GM12872 (cell line): ENCODE measurements around the gene COTL1.

Experiments
- TF ChIP-seq, protein P1 (sequence below): IDR thresholded peaks from 3 replicates; pipeline ENCODE4 v1.5.1; 2011; ENCODE audit warnings: low read depth, mild to moderate bottlenecking, low read length, moderate library complexity; ENCODE audit not compliant: insufficient read depth

COTL1 gene

DNA sequence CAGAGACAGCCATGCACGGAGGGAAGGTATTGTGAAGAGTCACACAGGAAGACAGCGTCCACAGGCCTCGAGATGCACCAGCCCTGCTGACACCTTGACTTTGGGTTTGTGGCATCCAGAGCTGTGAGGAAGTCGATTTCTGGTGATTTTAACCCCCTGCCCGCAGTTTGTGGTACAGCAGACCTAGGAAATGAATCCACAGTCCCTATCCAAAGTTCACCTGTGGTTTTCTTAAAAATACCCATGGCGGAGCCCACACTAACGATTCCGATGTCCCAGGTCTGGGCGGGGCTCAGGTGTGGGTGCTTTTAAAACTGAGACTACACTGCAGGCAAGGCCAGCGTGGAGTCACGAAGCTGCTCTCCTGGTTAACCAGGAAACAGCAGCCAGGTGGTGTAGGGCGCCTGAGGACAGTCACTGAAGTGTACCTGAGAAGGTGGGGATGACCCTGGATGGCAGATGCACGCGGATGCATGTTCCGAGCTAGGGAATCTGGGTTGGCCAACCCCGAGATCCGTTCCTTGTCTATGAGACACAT is 99.0 kb downstream of the COTL1 start:
- TF ChIP-seq, protein P1, sequence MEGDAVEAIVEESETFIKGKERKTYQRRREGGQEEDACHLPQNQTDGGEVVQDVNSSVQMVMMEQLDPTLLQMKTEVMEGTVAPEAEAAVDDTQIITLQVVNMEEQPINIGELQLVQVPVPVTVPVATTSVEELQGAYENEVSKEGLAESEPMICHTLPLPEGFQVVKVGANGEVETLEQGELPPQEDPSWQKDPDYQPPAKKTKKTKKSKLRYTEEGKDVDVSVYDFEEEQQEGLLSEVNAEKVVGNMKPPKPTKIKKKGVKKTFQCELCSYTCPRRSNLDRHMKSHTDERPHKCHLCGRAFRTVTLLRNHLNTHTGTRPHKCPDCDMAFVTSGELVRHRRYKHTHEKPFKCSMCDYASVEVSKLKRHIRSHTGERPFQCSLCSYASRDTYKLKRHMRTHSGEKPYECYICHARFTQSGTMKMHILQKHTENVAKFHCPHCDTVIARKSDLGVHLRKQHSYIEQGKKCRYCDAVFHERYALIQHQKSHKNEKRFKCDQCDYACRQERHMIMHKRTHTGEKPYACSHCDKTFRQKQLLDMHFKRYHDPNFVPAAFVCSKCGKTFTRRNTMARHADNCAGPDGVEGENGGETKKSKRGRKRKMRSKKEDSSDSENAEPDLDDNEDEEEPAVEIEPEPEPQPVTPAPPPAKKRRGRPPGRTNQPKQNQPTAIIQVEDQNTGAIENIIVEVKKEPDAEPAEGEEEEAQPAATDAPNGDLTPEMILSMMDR, result no peak

DNA sequence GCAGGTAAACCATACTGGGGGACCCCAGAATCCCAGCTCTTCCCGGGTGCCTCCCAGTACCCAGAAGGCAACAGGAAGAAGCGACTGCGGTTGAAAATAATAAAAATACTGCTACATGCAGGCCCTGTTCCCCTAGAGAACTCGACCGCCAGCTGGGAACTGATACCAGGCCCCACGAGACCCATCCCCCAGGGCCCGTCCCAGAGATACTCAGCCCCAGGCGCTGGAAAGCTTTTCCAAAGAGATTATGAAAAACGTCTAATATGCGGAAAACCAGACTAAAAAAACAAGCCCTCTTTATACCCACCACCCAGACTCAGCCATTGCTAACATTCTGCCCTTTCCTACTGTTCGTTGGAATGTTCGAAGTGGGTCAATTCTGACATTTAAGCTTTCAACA is 100.5 kb downstream of the COTL1 start:
- TF ChIP-seq, protein P1, result no peak
